Cardiac ventricle fibroblast (primary cell): ENCODE measurements around the gene RANBP3. TPM values are rescaled to one million over a fixed set of nuclear protein-coding genes. Genes with fewer than 3 reads are reported as not detected.

ENCODE experiments used
- total RNA-seq: library from RNA; depleted of rRNA; stranded (reverse); fragments of >200 nt; gene quantifications from 2 replicates; pipeline ENCODE4 v1.2.3, GENCODE V29; 2015

Gene RANBP3
- 58.0 and 71.1 TPM in 2 replicates for total RNA-seq

GRCh38 chr19:5977785-5978605, at the start of gene RANBP3:
TSS of gene RANBP3 (minus strand) at chr19:5978140. CDS start at chr19:5978082, 58 bp downstream.

GRCh38 chr19:5913739-5914357, 64.1 kb downstream of the RANBP3 start, which contains the start of gene CAPS:
TSS of gene CAPS (plus strand) at chr19:5914254. CDS start at chr19:5914407, 153 bp downstream.

GRCh38 chr19:5904352-5905113, 73.4 kb downstream of the RANBP3 start, which contains the start of gene VMAC:
TSS of gene VMAC (plus strand) at chr19:5904872. CDS start at chr19:5904891, 19 bp downstream.

GRCh38 chr19:5903624-5904351, 74.2 kb downstream of the RANBP3 start, which contains the start of gene NDUFA11:
TSS of gene NDUFA11 (minus strand) at chr19:5903790. CDS start at chr19:5903708, 82 bp downstream.

Other genes with a start within 250 kb of the RANBP3 start
- gene PRR22, start 193.4 kb downstream of the RANBP3 start, total RNA-seq, result 0.37 and 0.98 TPM in 2 replicates
- gene DUS3L, start 187.0 kb downstream of the RANBP3 start, total RNA-seq, result 19.7 and 24.7 TPM in 2 replicates
- gene NRTN, start 173.1 kb downstream of the RANBP3 start, total RNA-seq, result not detected in 2 replicates
- gene FUT6, start 138.4 kb downstream of the RANBP3 start, total RNA-seq, result not detected in 2 replicates
- gene FUT3, start 126.7 kb downstream of the RANBP3 start, total RNA-seq, result not detected in 2 replicates
- not detected in 2 replicates for gene FUT5, start 107.6 kb downstream of the RANBP3 start, total RNA-seq
- gene NDUFA11, start 74.3 kb downstream of the RANBP3 start, total RNA-seq, result 257 and 297 TPM in 2 replicates
- gene VMAC, start 73.3 kb downstream of the RANBP3 start, total RNA-seq, result 3.0 and 5.4 TPM in 2 replicates
- gene CAPS, start 63.9 kb downstream of the RANBP3 start, total RNA-seq, result 1.7 and 4.1 TPM in 2 replicates
- gene RFX2, start 132.4 kb upstream of the RANBP3 start, total RNA-seq, result 3.2 and 6.2 TPM in 2 replicates
- gene ACSBG2, start 157.5 kb upstream of the RANBP3 start, total RNA-seq, result not detected in 2 replicates